Muscle of leg (tissue), 11 donors: ENCODE measurements around the gene MORN5. TPM values are rescaled to one million over a fixed set of nuclear protein-coding genes. Genes with fewer than 3 reads are reported as not detected.

Source experiments
- DNase-seq: peaks from one replicate; pipeline ENCODE4 v3.0.0; 2013
- H3K27ac ChIP-seq: one replicate; pipeline ENCODE4 v1.5.1; 2013; ENCODE audit warnings: mild to moderate bottlenecking, low read length, control low read depth
- H3K27me3 ChIP-seq: one replicate; pipeline ENCODE4 v1.6.1; 2013; ENCODE audit warnings: low read length; ENCODE audit not compliant: control insufficient read depth, insufficient read depth
- H3K36me3 ChIP-seq: one replicate; pipeline ENCODE4 v1.6.1; 2013; ENCODE audit warnings: low read length; ENCODE audit not compliant: control insufficient read depth, insufficient read depth
- H3K4me1 ChIP-seq: one replicate; pipeline ENCODE4 v1.6.1; 2013; ENCODE audit warnings: low read length; ENCODE audit not compliant: control insufficient read depth, insufficient read depth
- H3K4me3 ChIP-seq: one replicate; pipeline ENCODE4 v1.5.1; 2013; ENCODE audit warnings: low read length, control low read depth
- H3K9me3 ChIP-seq: replicated peaks from 2 replicates; pipeline ENCODE4 v1.6.1; 2013; ENCODE audit warnings: low read depth, low read length; ENCODE audit not compliant: control insufficient read depth
- WGBS: methylation state at CpG from one replicate; pipeline ENCODE4 v1.1.5; 2013; ENCODE audit warnings: missing lambda C conversion rate; ENCODE audit not compliant: insufficient coverage; 5-methylcytosine and 5-hydroxymethylcytosine counted together
- polyA plus RNA-seq, 8 donors: library from polyadenylated mRNA; unstranded; fragments of 120-200 nt; gene quantifications; one replicate each; pipeline versions ENCODE4 v1.2.1 to v1.2.3, GENCODE V29; 2013; ENCODE audit warnings: inconsistent platforms in 1 of 8, low replicate concordance in 1 of 8; ENCODE audit not compliant: insufficient read length in 8 of 8, insufficient read depth in 1 of 8
- total RNA-seq: library from RNA; stranded (reverse); fragments of 120-200 nt; gene quantifications from one replicate; pipeline ENCODE4 v1.2.4, GENCODE V29; 2013

The MORN5 gene
- total and polyA plus RNA-seq, 9 donors, result 0.41 to 0.80 (median 0.54) TPM; not detected in 2

DNA sequence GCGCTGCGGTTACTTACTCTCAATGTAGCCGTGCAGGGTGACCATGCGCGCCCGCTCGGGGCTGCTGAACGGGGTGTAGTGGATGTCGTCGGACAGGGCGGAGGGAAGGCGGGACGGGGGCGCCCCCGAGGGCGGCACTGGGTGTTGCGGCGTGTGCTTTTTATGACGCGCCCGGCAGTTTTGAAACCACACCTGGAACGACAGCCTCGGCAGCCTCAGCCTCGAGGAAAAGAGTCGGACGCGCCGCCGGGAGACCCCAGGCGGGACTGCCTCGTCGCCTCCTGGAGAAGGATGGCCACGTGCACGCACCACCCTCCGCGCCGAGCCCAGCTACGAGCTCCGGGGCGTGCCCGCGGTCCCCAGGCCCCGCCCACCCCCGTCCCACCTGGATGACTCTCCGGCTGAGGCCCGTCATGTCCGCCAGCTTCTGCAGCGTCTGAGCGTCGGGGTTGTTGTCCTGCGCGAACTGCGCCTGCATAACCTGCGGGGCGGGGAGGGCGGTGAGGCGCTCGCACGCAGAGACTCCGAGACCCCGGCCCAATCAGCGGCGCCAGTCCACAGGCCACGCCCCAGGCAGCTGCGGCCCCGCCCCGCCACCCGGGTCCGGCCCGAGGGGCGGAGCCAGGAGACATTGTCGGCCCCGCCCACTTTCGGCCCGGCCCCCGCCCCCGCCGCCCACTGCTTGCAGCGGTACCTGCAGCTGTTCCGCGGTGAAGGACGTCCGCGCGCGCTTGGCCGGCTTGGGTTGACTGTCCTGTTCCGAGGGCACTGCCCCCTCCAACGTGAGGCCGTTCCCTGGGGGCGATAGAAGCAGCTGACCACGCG lies 54.1 kb downstream of the MORN5 start:
- Histone ChIP-seq H3K9me3 (no peaks in the 10 kb centered on the region), H3K27ac (no peak overlapping the region), H3K4me1 (peaks cover 15% of the 10 kb centered on the region), H3K36me3 (no peaks in the 10 kb centered on the region), H3K4me3 (peak overlapping the region; percentile 28), H3K27me3 (peaks cover 70% of the 10 kb centered on the region)
- 6% methylated on average over 85 of the region's 93 CpGs for WGBS
- DNase-seq, result peak; percentile 45

DNA sequence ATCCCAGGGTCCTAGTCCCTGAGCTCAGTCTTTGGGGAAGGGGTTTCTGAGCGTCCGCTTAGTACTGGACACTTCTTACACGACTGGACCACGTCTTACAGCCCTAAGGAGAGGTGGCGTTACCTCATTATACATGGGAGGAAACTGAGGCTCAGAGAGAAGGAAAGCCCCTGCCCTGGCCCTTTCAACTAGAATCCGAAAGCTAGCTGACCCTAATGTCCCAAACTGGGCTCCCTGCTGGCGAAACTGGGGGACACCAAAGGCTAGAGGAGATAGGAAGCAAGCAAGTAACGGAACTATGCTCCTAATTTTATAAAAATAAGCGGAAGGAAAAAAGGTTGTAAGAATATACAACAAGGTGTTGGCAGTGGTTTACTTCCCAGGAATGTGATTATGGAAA lies 54.8 kb downstream of the MORN5 start:
- Histone ChIP-seq H3K4me3 (no peak overlapping the region), H3K36me3 (no peaks in the 10 kb centered on the region), H3K27me3 (peaks cover 75% of the 10 kb centered on the region), H3K9me3 (no peaks in the 10 kb centered on the region), H3K27ac (no peak overlapping the region), H3K4me1 (peaks cover 22% of the 10 kb centered on the region)
- 20% methylated on average over 1 of the region's 9 CpGs for WGBS
- DNase-seq, result no peak

DNA sequence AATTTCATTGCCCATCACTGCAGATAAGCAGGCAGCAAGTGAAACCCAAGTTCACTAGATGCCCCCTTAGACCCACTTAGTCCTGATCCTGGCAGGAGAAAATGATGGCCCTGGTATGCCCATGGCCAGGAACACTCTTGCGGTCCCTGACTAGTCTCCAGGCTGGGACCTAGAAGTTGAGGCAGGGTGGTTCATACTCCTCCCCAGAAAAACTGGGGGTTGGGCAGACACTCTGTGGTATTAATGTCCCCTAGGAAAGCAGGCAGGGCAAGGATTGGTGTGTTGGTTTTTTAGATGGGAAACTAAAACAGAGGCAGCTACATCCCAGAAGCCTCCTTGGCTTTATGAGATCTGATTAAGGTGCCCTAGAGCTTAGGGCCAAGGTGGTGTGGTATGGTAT lies 56.0 kb downstream of the MORN5 start:
- DNase-seq, result no peak
- no CpG with 5 or more reads among the region's 1 CpG for WGBS
- no peaks in the 10 kb centered on the region for H3K9me3 ChIP-seq
- H3K27ac ChIP-seq, result no peak overlapping the region
- H3K4me3 ChIP-seq, result no peak overlapping the region
- peaks cover 83% of the 10 kb centered on the region for H3K27me3 ChIP-seq
- H3K36me3 ChIP-seq, result no peaks in the 10 kb centered on the region
- peaks cover 33% of the 10 kb centered on the region for H3K4me1 ChIP-seq

DNA sequence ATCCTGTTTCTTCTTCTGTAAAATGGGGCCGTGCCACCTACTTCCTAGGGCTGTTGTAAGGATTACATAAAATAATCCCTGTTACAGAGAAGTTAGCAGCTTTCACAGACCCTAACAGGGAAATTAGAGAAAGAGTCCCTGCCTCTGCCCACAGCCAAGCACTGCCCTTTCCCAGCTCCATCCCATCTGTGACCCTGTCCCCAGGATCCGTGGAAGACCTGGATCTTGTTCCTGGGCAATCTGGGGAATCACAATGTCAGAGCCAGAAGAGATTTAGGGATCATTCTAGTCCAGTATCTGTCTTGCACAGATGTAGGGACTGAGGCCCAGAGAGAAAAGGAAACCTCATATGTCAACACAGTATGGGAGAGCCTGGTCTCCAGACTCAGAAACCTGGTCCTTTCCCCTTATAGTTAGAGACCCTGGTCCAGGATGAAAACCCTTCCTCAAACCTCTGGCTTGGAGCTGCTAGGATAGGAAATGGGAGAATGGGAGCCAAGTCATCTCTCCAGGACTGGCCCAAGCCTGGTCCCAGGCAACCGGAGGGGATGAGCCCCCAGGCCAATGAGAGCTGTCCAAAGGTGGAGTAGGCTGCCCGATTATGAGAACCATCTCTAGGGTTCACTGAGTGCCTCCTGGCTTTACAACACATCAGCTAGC lies 56.6 kb downstream of the MORN5 start:
- Histone ChIP-seq H3K4me1 (peaks cover 39% of the 10 kb centered on the region), H3K27ac (no peak overlapping the region), H3K36me3 (no peaks in the 10 kb centered on the region), H3K9me3 (no peaks in the 10 kb centered on the region), H3K4me3 (no peak overlapping the region), H3K27me3 (peaks cover 89% of the 10 kb centered on the region)
- no peak for DNase-seq
- WGBS, result 80% methylated on average over 1 of the region's 4 CpGs

DNA sequence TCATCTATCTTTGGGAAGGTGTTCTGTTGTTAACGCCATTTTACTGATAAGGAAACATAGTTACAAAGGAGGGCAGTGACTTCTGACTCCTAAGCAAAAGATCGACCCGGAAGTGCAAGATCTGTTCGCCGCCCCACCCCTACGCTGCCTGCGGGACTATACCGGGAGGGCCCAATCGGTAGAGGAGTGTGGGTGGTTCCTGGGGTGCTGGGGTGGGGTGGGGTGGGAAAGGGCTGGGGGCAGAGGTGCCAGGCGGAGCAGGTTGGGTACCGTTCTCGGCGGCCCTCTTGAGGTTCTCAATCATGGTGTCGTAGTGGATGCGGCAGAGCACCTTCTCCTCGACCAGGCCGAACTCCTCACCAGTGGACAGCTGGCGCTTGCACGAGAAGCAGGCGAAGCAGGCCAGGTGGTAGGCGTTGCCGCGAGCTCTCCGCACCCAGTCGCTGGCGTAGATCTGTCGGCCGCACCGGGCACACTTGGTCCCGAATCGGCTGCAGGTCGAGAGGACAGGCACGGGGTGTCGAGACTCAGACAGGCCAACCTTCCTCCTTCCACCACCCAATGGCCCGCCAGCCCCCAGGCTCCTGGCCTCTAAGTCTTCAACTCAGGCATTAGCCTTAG lies 57.2 kb downstream of the MORN5 start:
- Histone ChIP-seq H3K4me3 (no peak overlapping the region), H3K27me3 (peaks cover 90% of the 10 kb centered on the region), H3K36me3 (no peaks in the 10 kb centered on the region), H3K27ac (no peak overlapping the region), H3K4me1 (peaks cover 43% of the 10 kb centered on the region), H3K9me3 (no peaks in the 10 kb centered on the region)
- no peak for DNase-seq
- 53% methylated on average over 23 of the region's 35 CpGs for WGBS

DNA sequence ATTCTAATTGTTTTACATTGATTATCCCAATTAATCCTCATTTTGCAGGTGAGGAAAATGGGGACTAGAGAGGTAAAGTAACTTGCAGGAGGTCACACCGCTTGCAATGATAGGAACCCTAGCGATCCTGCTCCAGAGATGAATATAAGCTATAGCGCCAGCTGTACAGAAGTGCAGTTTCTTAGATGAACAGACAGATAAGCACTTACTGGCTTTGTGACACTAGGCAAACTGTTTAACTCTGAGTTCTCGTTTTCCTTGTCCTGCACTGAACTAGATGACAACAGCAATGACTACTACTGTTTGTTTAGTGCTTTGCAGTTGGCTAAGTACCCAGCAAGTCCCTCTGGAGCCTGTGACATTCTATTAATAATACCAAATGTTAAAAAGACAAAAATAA lies 57.9 kb downstream of the MORN5 start:
- no peak for DNase-seq
- Histone ChIP-seq H3K4me3 (no peak overlapping the region), H3K27me3 (peaks cover 90% of the 10 kb centered on the region), H3K9me3 (no peaks in the 10 kb centered on the region), H3K27ac (no peak overlapping the region), H3K4me1 (peaks cover 44% of the 10 kb centered on the region), H3K36me3 (no peaks in the 10 kb centered on the region)
- 43% methylated on average over 3 of the region's 4 CpGs for WGBS

DNA sequence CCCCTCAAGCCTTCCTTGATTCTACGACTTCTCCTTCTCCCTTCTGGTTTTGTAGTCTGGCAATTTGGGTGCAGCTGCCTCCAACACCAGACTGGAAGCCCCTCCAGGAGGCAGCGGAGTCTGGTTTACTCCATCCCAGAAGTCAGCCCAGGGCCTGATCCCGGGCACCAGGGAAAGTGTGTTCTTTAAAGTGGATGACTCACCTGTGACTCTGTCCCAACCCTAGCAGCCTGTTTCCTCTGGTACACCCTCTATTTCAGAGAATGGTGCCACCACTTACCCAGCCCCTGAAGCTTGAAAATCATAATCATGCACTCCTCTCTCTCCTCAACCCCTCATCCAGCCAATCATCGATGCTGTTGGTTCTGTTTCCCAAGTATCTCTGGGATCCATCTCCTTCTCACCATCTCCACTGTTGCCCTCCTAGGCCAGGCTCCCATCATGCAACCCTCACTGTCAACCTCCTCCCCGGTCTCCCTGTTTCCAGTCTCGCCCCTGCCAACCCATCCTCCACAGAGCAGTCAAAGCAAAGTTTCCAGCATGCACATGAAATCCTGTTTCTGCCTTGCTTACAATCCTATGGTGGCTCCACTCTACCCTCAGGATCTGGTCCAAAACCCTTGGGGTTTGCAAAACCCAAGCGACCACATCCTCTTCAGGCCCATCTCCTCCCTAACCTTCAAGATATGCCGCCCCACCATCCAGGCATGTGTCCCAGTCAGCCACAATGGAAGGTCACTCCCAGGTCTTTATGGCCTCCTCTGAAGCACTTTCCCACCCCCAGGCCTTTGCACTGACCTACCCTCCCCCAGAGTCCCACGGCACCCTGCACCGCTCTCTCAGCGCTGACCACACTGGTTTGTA lies 58.6 kb downstream of the MORN5 start:
- DNase-seq, result no peak
- Histone ChIP-seq H3K27ac (no peak overlapping the region), H3K4me1 (peaks cover 45% of the 10 kb centered on the region), H3K36me3 (no peaks in the 10 kb centered on the region), H3K4me3 (no peak overlapping the region), H3K27me3 (peaks cover 89% of the 10 kb centered on the region), H3K9me3 (no peaks in the 10 kb centered on the region)
- WGBS, result 51% methylated on average over 5 of the region's 11 CpGs

DNA sequence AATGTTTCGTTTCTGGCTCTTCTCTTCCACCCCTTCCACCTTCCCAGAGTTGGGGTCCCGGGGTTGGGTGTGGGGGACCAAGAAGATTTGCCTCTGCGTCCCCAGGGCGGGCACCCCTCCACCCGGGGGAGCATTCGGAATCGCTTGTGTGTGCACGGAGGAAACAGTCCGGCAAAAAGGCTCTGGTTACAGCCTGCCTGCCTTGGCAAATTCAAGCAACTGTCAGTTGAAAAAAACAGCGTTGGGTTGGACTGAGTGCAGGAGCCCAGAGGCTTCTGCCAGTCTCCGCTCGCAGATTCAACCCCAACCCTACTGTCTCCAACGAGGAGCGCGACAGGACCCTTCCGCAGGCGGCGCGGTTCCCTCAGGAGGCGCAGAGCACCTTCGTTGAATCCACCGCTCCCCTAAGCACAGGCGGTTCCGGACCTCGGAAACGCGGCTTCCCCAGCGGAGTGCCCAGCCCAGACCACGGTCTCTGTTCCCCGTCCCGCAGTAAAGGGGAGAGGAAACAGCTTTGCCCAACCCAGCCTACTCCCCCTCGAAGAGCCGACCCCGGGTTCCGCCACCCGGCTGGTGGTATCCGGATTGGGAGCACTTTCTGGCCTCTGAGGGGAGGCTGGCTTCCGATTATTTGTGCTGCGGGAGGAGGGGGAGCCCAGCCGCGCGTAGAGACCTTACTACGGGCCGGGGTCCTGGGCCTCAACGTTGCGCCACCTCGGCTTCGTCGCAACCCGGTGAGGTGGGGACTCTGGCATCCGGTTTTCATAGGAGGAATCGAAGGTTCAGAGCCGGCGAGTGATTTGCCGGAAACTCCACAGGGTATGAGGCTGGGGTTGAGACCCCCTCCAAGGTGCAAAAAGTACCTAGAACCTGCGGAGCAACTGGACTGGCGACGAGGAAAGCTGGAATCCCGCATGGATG lies 59.5 kb downstream of the MORN5 start:
- Histone ChIP-seq H3K4me3 (peak overlapping the region; percentile 20), H3K4me1 (peaks cover 39% of the 10 kb centered on the region)

More for the DNA sequence above, 59.5 kb downstream of the MORN5 start:
- H3K27me3 ChIP-seq, result peaks cover 90% of the 10 kb centered on the region
- no peak overlapping the region for H3K27ac ChIP-seq
- 2% methylated on average over 49 of the region's 59 CpGs for WGBS
- H3K9me3 ChIP-seq, result no peaks in the 10 kb centered on the region
- H3K36me3 ChIP-seq, result no peaks in the 10 kb centered on the region
- peak; percentile 39 for DNase-seq
